Upper lobe of left lung (tissue), 4 donors: Measurements from ENCODE around the gene SLX4IP.

ENCODE experiments used
- EP300 ChIP-seq, 4 donors: sonication (generic); formaldehyde crosslinking; IDR thresholded peaks; one replicate each; pipeline ENCODE4 v1.5.1; 2017; ENCODE audit warnings: antibody characterized with exemption in 4 of 4, control low read depth in 2 of 4
- POLR2A ChIP-seq, 4 donors: fragments of 450-650 bp; IDR thresholded peaks; one replicate each; pipeline ENCODE4 v1.5.1; 2016 to 2017; ENCODE audit warnings: antibody characterized with exemption in 4 of 4, mild to moderate bottlenecking in 2 of 4
- TF ChIP-seq, protein P1 (sequence below), 6 experiments: fragments of 450-650 bp in 4 of 6; fragments of 200-600 bp in 2 of 6; sonication (generic) in 2 of 6; IDR thresholded peaks; one replicate each; pipeline ENCODE4 v1.5.1; 2016 to 2019; ENCODE audit warnings: antibody characterized with exemption in 6 of 6

DNA sequence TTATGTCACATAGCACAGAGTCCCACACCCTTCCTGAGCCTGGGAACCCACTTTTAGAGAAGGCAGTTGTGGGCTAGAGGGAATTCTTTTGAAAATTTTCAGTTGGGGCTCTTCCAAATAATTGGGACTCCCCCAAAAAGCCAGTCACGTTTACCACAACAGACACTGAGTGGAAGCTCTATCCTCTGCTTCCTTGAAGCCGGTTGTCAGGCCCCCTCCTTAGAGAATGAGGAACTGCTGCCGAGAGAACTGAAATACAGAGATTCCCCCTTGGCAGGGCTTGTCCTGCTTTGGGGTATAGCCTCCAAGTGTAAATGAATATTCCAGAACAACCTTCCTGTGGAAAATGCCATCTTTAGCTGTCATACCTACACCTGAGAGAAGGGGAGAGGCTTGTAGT, 241.4 kb downstream of the SLX4IP start:
- TF ChIP-seq POLR2A (IDR thresholded peaks at IDR 0.05) (no peak), EP300 (IDR thresholded peaks at IDR 0.05) (no peak)
- TF ChIP-seq, protein P1, sequence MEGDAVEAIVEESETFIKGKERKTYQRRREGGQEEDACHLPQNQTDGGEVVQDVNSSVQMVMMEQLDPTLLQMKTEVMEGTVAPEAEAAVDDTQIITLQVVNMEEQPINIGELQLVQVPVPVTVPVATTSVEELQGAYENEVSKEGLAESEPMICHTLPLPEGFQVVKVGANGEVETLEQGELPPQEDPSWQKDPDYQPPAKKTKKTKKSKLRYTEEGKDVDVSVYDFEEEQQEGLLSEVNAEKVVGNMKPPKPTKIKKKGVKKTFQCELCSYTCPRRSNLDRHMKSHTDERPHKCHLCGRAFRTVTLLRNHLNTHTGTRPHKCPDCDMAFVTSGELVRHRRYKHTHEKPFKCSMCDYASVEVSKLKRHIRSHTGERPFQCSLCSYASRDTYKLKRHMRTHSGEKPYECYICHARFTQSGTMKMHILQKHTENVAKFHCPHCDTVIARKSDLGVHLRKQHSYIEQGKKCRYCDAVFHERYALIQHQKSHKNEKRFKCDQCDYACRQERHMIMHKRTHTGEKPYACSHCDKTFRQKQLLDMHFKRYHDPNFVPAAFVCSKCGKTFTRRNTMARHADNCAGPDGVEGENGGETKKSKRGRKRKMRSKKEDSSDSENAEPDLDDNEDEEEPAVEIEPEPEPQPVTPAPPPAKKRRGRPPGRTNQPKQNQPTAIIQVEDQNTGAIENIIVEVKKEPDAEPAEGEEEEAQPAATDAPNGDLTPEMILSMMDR (IDR thresholded peaks at IDR 0.05), result no peak
